Peyer's patch (tissue), 4 donors: ENCODE measurements around the gene COQ8A. TPM values are rescaled to one million over a fixed set of nuclear protein-coding genes. Genes with fewer than 3 reads are reported as not detected.
"Not testable (repeated sequence)": the region's sequence is repeated elsewhere in the genome, so short reads cannot be mapped to it uniquely, and the experiment has no call there.

Source experiments
- DNase-seq, 3 donors: peaks; one replicate each; pipeline ENCODE4 v3.0.0-alpha.2; 2017 to 2019
- H3K27ac ChIP-seq, 4 donors: fragments of 200-600 bp; sonication (generic); one replicate each; pipeline ENCODE4 v1.5.1; 2016 to 2019
- H3K27me3 ChIP-seq, 2 donors: fragments of 200-600 bp; sonication (generic); one replicate each; pipeline ENCODE4 v1.5.1; 2019
- H3K36me3 ChIP-seq, 3 donors: fragments of 200-600 bp; sonication (generic); one replicate each; pipeline ENCODE4 v1.5.1; 2016 to 2019
- H3K4me1 ChIP-seq, 4 donors: fragments of 200-600 bp; sonication (generic); one replicate each; pipeline ENCODE4 v1.5.1; 2016 to 2019
- H3K4me3 ChIP-seq, 4 donors: fragments of 200-600 bp; sonication (generic); 1 replicate in 3 of 4; 2 replicates in 1 of 4; pipeline ENCODE4 v1.5.1; 2016 to 2019; ENCODE audit warnings: mild to moderate bottlenecking in 1 of 4
- H3K9me3 ChIP-seq, 4 donors: fragments of 200-600 bp; sonication (generic); one replicate each; pipeline ENCODE4 v1.5.1; 2016 to 2019; ENCODE audit warnings: mild to moderate bottlenecking in 1 of 4
- CTCF ChIP-seq, 6 experiments: fragments of 450-650 bp in 4 of 6; fragments of 200-600 bp in 2 of 6; sonication (generic) in 1 of 6; IDR thresholded peaks; one replicate each; pipeline ENCODE4 v1.5.1; 2017 to 2019; ENCODE audit warnings: antibody characterized with exemption in 6 of 6, mild to moderate bottlenecking in 3 of 6, moderate library complexity in 1 of 6
- POLR2A ChIP-seq, 2 donors: fragments of 450-650 bp; IDR thresholded peaks; one replicate each; pipeline ENCODE4 v1.5.1; 2017; ENCODE audit warnings: antibody characterized with exemption in 2 of 2, mild to moderate bottlenecking in 2 of 2, moderate library complexity in 2 of 2
- total RNA-seq, 4 donors: library from RNA; depleted of rRNA; stranded (reverse); fragments of >200 nt; gene quantifications; one replicate each; pipeline ENCODE4 v1.1.0, GENCODE V29; 2016

COQ8A gene
- total RNA-seq, 4 donors from 2014 or later = 25.2 to 108 (median 48.3) TPM

GRCh38 chr1:226954777-226955176, 14.7 kb downstream of the COQ8A start:
- H3K27ac ChIP-seq = no peak overlapping the region
- no peak overlapping the region for H3K4me3 ChIP-seq
- DNase-seq = peak in 1 of 3 donors; percentile 18
- H3K36me3 ChIP-seq = no peaks in the 10 kb centered on the region
- H3K9me3 ChIP-seq = no peaks in the 10 kb centered on the region
- TF ChIP-seq CTCF (IDR thresholded peaks at IDR 0.05) (no peak), POLR2A (IDR thresholded peaks at IDR 0.05) (no peak)
- H3K4me1 ChIP-seq = no peaks in the 10 kb centered on the region
- H3K27me3 ChIP-seq = no peaks in the 10 kb centered on the region

GRCh38 chr1:226955857-226956256, 15.8 kb downstream of the COQ8A start:
- DNase-seq, H3K4me3 ChIP-seq, H3K36me3 ChIP-seq, H3K4me1 ChIP-seq, H3K27me3 ChIP-seq, H3K27ac ChIP-seq, H3K9me3 ChIP-seq: not testable (repeated sequence)

GRCh38 chr1:226956942-226957713, 17.0 kb downstream of the COQ8A start:
- H3K9me3 ChIP-seq = no peaks in the 10 kb centered on the region
- H3K4me1 ChIP-seq = no peaks in the 10 kb centered on the region
- TF ChIP-seq POLR2A (IDR thresholded peaks at IDR 0.05) (no peak), CTCF (IDR thresholded peaks at IDR 0.05) (no peak)
- peak in 1 of 3 donors; percentile 17 for DNase-seq
- no peaks in the 10 kb centered on the region for H3K36me3 ChIP-seq
- H3K27me3 ChIP-seq = no peaks in the 10 kb centered on the region
- H3K27ac ChIP-seq = no peak overlapping the region
- no peak overlapping the region for H3K4me3 ChIP-seq

DNA sequence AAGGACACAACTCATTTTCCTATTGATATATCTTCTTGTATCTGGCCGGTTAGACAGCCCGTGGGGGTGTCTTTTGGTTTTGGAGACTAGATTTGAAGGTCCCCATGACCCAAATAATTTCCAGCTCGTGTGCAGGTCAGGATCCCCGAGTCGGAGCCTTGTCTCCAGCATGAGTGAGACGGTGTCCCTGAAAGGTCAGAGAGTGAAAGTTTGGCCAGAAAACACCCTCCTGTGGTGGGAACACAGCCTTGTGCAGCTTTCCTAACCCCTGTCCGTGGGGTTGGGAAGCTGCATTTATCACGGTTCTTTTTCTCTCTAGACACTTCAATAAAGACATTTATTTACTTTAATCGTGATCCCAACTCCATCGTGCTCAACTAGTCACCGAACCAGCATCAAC, 17.6 kb downstream of the COQ8A start:
- TF ChIP-seq POLR2A (IDR thresholded peaks at IDR 0.05) = no peak
- TF ChIP-seq CTCF (IDR thresholded peaks at IDR 0.05) = no peak
- Histone ChIP-seq H3K27ac (no peak overlapping the region), H3K4me1 (no peaks in the 10 kb centered on the region), H3K4me3 (no peak overlapping the region), H3K27me3 (no peaks in the 10 kb centered on the region), H3K9me3 (no peaks in the 10 kb centered on the region), H3K36me3 (no peaks in the 10 kb centered on the region)
- DNase-seq = no peak

GRCh38 chr1:226958300-226958699, 18.2 kb downstream of the COQ8A start:
- DNase-seq = peak in 1 of 3 donors; percentile 44
- H3K27me3 ChIP-seq = no peaks in the 10 kb centered on the region
- no peaks in the 10 kb centered on the region for H3K9me3 ChIP-seq
- no peak for TF ChIP-seq CTCF (IDR thresholded peaks at IDR 0.05)
- no peak for TF ChIP-seq POLR2A (IDR thresholded peaks at IDR 0.05)
- H3K36me3 ChIP-seq = no peaks in the 10 kb centered on the region
- H3K27ac ChIP-seq = no peak overlapping the region
- no peaks in the 10 kb centered on the region for H3K4me1 ChIP-seq
- H3K4me3 ChIP-seq = no peak overlapping the region

GRCh38 chr1:226960256-226960655, 20.2 kb downstream of the COQ8A start:
- no peak for TF ChIP-seq CTCF (IDR thresholded peaks at IDR 0.05)
- no peak for TF ChIP-seq POLR2A (IDR thresholded peaks at IDR 0.05)
- no peak for DNase-seq
- Histone ChIP-seq H3K9me3 (no peaks in the 10 kb centered on the region), H3K27ac (no peak overlapping the region), H3K4me1 (no peaks in the 10 kb centered on the region), H3K4me3 (no peak overlapping the region), H3K36me3 (peaks cover 0 to 9% (median 0%) of the 10 kb centered on the region in 3 donors), H3K27me3 (no peaks in the 10 kb centered on the region)
